Embryonic facial prominence (tissue), 1 donor: ENCODE data around the gene EHD2.
A peak's percentile ranks its signal among the peaks of the same experiment; 100 is the strongest.
"Not testable (repeated sequence)": the region's sequence is repeated elsewhere in the genome, so short reads cannot be mapped to it uniquely, and the experiment has no call there.

Experiments used
- DNase-seq: peaks from one replicate; pipeline ENCODE4 v3.0.0-alpha.2; 2016; ENCODE audit errors: extremely low spot score

The EHD2 gene

DNA sequence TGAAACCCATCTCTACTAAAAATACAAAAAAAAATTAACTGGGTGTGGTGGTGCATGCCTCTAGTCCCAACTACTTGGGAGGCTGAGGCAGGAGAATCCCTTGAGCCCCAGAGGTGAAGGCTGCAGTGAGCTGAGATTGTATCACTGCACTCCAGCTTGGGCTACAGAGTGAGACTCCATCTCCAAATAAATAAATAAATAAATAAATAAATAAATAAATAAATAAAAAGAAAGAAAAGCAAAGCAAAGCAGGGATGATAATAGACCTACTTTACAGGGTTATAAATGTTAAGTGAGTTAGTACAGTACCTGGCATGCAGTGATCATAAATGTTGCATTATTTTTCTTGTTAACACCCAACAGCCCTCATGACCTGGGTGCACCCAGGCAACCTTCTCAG is 1.6 kb downstream of the EHD2 start:
- not testable (repeated sequence) for DNase-seq

DNA sequence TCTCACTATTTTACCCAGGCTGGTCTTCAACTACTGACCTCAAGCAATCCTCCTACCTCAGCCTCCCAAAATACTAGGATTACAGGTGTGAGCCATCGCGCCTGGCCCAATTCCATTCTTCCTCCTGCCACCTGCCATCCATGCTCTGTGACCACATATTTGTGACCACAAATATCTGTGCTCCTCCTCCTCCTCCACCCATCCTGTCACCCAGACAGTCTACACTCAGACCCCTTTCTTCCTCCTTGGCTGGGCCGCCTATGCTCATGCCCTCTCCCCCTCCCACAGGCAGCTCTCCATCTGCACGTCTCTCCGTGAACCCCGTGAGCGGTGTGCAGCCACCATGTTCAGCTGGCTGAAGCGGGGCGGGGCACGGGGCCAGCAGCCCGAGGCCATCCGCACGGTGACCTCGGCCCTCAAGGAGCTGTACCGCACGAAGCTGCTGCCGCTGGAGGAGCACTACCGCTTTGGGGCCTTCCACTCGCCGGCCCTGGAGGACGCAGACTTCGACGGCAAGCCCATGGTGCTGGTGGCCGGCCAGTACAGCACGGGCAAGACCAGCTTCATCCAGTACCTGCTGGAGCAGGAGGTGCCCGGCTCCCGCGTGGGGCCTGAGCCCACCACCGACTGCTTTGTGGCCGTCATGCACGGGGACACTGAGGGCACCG is 3.2 kb downstream of the EHD2 start:
- DNase-seq, result no peak

DNA sequence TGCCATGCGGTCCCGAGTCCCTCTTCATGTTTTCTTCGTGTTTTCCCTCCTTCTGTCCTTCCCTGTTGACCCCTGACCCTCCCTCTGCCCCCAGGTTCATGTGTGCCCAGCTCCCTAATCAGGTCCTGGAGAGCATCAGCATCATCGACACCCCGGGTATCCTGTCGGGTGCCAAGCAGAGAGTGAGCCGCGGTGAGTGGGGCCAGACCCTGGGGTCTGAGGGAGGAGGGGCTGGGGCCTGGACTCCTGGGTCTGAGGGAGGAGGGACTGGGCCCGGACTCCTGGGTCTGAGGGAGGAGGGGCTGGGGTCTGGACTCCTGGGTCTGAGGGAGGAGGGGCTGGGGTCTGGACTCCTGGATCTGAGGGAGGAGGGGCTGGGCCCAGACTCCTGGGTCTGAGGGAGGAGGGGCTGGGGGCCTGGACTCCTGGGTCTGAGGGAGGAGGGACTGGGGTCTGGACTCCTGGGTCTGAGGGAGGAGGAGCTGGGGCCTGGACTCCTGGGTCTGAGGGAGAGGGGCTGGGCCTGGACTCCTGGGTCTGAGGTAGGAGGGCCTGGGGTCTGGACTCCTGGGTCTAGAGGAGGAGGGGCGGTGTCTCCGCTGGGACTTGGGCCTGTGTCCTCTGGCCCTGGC is 5.3 kb downstream of the EHD2 start:
- DNase-seq, result not testable (repeated sequence)

DNA sequence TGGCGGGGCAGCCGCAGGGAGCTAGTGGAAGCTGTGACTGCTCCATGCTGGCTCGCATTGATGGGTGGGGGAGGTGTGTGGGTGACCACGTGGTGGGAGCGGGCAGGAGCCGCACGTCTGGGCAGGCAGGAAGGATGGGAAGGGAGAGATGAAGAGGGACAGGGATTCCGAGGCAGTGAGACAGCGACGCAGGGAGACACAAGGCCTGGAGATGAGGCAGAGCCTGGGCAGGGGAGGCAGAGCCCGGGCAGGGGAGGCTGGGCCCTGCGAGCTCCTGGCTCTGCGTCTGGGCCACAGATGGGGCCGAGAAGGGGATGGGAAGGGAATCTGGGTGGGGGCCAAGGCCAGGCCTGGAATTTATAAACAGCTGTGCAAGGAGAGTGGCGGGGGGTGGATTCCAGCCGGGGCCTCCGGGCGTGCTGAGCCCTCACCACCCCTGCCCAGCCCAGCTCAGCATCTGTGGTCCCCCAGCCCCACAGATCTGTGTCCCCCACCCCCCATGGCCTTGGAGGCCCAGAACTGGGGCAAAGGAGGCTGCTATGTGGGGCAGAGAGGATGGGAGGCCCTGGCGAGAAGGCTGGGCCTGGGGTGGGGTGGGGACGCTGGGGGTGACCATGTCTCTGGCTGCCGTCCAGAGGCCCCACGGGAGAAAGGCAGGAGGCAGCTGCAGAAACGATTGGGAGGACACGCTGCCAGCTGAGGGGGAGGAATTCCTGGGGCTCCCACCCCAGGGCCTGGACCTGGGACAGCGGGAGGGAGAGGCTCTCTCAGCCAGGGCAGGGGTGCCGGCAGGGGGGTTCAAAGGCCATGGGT is 6.0 kb downstream of the EHD2 start:
- DNase-seq, result peak; percentile 72

DNA sequence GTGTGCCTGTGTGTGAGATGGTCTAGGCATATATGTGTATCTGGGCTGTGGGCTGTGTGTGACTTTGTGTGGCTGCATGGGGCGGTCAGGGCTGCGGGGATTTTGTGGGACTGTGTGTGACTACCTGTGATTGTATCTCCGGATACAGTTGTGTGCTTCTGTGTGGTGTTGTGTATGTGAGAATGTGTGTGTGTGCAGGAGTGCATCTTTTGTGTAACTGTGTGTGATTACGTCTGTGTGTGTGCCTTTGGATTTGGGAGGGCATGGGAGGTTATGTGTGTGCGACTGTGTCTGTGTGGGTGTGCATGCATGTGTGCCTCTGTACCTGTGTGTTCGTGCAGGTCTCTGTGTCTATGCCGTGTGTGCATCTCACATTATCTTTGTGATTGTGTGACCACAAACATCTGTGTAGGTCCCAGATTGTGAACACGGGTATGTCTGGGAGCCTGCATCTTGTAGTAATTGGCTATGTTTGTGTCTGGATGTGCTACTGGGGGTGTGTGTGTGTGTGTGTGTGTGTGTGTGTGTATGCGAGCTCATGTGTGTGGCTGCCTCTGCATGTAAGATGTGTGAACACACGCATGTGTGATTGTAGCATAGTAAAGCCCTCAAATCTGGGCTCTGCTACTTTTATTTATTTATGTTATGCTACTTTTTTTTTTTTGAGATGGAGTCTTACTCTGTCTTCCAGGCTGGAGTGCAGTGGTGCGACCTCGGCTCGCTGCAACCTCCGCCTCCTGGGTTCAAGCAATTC is 7.6 kb downstream of the EHD2 start:
- DNase-seq, result no peak

DNA sequence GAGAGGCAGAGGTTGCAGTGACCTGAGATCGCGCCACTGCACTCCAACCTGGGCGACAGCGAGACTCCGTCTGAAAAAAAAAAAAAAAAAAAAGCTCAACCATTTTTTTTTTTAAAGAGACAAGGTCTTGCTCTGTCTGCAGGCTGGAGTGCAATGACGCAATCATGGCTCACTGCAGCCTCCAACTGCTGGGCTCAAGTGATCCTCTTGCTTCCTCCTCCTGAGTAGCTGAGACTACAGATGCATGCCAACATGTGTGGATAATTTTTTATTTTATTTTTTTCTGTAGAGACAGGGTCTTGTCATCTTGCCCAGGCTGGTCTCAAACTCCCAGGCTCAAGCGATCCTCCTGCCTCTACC is 10.3 kb downstream of the EHD2 start:
- DNase-seq, result no peak

DNA sequence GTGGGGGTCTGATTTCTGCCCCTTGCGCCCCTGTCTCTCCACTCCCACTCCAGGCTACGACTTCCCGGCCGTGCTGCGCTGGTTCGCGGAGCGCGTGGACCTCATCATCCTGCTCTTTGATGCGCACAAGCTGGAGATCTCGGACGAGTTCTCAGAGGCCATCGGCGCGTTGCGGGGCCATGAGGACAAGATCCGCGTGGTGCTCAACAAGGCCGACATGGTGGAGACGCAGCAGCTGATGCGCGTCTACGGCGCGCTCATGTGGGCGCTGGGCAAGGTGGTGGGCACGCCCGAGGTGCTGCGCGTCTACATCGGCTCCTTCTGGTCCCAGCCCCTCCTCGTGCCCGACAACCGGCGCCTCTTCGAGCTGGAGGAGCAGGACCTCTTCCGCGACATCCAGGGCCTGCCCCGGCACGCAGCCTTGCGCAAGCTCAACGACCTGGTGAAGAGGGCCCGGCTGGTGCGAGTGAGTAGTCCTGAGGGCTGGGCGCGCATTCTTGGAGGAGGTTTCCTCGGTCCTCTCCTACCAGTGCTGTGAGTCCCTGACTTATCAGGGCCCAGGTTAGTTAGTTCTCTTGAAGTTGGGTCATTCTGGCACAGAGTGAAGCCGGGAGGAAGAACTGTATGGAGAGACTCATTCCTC is 12.7 kb downstream of the EHD2 start:
- no peak for DNase-seq

DNA sequence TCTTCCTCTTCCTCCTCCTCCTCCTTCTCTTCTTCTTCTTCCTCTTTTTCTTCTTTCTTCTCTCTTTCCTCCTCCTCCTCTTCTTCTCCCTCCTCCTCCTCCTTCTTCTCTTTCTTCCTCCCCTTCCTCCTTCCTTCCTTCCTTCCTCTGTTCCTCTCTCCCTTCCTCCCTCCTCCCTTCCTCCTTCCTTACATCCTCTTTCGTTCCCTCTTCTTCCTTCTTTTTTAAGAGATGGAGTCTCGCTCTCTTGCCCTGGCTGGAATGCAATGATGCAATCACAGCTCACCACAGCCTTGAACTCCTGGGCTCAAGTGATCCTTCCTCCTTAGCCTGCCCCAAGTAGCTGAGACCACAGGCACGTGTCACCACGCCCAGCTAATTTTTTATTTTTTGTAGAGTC is 13.2 kb downstream of the EHD2 start:
- DNase-seq, result no peak

DNA sequence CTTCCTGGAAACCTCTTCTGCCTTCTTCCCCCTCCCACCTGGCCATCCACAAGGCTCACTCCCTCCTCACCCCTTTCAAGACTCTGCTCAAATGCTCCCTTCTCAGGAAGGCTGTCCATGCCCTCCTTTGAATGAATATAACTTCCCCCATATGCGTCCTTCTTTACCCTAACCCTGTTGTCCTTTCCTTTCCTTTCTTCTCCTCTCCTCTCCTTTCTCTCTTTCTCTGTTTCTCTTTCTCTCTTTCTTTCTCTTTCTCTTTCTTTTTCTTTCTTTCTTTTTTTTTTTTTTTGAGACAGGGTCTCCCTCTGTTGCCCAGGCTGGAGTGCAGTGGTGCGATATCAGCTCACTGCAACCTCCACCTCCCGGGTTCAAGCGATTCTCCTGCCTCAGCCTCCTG is 15.1 kb downstream of the EHD2 start:
- DNase-seq, result not testable (repeated sequence)

DNA sequence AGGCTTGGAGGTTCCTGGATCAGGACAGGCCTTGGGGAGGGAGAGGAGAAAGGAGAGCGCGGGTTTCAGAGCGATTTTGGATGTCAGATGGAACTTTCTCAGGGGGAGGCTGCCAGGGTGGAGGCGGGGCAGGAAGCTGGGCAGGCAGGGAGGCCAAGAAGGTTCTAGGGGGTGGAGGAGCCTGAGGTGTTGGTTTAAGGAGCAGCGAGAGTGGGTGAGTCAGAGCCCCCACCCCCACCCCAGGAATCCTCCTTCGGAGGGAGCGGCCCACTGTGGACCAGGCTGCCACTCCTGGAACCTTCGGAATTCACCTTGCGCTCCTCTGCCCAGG is 16.2 kb downstream of the EHD2 start:
- no peak for DNase-seq

DNA sequence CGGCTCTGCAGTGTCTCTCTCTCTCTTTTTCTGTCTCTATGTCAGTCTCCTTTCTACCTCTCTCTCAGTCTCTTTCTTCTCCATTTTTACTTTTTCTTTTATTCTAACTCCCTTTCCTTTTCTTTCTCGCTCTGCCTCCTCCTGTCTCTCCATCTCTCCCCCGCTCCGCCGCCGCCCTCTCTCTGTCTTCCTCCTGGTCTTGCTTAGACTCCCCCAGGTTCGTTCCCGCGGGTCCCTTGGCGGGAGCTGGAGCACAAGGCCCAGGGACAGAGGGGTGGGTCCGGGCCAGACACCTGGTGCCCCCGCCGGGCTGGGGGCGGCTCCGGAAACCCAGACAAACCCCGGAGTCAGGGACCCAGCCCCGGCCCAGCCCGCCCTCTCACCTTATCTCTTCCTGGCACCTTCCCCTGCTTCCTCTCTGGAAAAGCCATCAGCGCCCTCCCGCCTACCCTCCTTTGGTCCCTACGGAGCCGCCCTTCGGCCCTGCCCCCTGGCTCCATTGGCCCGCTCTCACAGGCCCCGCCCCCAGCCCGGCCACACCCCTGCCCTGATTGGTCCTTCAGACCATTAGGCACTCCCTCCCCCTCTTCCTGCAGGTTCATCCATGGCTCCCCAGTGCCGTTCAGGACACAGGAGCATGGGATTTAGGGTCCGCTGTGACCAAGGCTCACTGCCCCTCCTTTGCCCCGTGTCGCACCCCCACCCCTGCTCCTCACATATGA is 16.7 kb downstream of the EHD2 start:
- DNase-seq, result no peak

DNA sequence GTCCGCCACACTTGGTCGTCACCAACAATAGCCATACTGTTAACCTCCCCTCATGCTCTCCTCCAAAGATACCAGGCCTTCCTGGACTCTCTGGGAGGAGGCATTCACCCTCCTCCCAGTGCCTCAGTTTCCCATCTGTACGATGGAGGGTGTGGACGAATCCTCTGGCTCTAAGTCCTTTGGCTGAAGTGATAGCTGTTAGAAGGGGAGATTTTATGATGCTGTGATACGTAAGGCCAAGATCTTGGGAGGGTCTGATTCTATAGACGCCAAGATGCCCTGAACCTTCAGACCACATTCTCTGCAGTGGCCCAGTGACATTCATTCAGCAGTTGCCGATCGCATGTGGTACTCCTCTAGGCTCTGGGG is 17.3 kb downstream of the EHD2 start:
- no peak for DNase-seq

DNA sequence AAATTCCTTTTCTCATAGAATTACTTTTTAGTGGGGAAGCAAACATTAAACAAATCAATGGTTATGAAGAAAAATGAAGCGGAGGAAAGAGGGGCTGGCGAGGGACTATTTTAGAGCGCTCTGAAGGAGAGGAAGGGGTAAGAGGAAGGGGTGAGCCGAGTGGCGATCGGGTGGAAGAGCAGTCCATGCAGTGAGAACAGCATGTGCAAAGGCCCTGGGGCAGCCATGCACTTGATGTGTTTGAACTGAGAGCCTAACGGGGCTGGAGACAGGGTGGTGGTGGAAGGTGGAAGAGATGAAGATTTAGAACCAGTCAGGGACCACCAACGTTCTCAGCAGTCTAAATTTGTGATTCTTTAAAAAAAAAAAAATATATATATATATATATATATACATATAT is 17.7 kb downstream of the EHD2 start:
- DNase-seq, result no peak

DNA sequence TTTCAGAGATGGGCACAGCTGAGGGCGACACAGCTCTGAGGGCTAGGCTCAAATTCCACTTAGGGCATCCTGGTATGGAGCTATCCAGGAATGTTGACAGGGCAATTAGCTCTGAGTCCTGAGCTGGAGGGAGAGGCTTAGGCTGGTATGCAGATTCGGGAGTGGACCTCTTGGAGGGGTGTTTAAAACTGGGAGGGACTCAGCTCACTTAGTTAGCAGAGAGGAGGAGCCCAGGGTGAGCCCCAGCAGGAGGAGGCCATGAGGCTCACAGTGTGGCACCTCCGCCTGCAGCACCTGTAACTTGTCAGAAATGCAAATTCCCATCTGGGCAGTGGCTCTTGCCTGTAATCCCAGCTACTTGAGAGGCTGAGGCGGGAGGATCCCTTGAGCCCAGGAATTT is 21.9 kb downstream of the EHD2 start:
- DNase-seq, result no peak

DNA sequence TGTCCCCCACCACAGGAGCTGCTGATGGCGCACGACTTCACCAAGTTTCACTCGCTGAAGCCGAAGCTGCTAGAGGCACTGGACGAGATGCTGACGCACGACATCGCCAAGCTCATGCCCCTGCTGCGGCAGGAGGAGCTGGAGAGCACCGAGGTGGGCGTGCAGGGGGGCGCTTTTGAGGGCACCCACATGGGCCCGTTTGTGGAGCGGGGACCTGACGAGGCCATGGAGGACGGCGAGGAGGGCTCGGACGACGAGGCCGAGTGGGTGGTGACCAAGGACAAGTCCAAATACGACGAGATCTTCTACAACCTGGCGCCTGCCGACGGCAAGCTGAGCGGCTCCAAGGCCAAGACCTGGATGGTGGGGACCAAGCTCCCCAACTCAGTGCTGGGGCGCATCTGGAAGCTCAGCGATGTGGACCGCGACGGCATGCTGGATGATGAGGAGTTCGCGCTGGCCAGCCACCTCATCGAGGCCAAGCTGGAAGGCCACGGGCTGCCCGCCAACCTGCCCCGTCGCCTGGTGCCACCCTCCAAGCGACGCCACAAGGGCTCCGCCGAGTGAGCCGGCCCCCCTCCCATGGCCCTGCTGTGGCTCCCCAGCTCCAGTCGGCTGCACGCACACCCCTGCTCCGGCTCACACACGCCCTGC is 27.8 kb downstream of the EHD2 start:
- DNase-seq, result no peak

DNA sequence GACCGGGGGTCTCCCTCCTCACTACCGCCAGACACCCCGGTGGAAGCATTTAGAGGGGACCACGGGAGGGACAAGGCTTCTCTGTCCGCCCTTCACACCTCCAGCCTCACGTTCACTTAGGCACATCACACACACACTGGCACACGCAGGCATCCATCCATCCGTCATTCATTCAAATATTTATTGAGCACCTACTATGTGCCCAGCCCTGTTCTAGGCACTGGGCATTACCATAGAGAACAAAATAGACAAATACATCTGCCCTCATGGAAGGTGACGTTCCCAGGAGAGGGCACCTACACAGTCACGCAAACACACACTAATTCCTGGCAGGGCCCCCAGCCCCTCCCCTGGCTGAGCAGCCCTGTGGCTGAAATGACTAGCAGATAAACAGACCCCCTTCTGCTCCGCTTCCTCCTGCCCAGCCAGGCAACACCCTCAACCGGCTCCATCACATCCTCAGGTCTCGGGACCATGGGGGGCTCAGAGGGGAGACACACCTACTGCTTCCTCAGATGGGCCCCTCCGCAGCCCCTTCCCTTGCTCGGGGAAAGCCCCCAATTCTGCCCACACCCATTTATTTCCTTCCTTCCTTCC is 28.4 kb downstream of the EHD2 start:
- no peak for DNase-seq

DNA sequence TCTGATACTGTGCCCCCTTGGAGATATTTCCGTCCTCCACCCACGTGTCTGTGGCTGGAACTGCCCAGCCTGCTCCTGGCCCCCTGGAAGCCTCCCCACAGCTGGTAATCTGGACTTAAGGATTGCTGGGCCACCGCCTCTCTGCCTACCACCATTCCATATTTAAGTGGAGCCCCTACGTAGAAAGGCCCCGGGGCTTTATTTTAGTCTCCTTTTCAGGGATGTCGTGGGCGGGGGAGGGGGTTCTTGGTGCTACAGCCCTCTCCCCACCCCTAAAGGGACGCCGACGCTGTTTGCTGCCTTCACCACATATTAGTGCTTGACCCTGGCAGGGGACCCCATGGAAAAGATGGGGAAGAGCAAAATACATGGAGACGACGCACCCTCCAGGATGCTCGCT is 29.4 kb downstream of the EHD2 start:
- DNase-seq, result peak; percentile 28

DNA sequence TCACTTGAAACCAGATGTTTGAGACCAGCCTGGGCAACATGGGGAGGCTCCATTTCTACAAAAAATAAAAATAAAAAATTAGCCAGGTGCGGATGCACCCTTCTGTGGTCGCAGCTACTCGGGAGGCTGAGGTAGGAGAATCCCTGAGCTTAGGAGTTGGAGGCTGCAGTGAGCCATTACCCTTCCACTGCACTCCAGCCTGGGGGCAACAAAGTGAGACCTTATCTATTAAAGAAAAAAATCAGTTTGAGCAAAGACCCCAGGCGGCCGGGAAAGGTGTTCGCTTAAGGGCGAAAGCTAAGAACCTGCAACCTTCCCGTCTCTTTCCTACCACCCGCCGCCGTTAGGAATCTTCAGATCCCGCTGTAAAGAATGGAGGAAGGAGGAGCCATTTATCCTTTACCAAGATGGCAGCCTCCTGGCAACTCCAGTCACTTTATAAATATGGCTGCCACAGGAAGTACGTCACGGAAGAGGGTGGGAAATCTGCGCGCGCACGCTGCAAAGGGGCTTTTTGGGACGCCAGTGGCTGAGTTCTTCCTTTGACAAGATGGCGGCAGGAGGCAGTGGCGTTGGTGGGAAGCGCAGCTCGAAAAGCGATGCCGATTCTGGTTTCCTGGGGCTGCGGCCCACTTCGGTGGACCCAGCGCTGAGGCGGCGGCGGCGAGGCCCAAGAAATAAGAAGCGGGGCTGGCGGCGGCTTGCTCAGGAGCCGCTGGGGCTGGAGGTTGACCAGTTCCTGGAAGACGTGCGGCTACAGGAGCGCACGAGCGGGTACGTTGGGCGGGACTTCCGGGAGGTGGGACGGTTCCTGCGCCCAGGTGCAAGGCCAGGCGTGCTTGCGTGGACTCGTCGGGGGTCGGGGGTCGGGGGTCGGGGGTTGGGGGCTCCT is 32.0 kb downstream of the EHD2 start, which contains the start of gene NOP53:
NOP53 (plus strand) TSS at position 537 of the 892 bp plus-strand sequence; CDS start at position 551, 14 bp downstream.
- DNase-seq, result peak; percentile 97

DNA sequence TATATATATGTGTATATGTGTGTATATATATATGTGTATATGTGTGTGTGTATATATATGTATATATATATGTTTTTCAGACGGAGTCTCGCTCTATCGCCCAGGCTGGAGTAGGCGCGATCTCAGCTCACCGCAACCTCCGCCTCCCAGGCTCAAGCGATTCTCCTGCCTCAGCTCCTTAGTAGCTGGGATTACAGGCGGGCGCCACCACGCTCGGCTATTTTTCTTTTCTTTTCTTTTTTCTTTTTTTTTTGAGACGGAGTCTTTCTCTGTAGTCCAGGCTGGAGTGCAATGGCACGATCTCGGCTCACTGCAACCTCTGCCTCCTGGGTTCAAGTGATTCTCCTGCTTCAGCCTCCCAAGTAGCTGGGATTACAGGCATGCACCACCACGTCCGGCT is 32.9 kb downstream of the EHD2 start:
- not testable (repeated sequence) for DNase-seq
